GM19372 (cell line): ENCODE measurements around the gene SHC3.

ENCODE experiments used
- ATAC-seq: cut with Tn5 transposase; IDR thresholded peaks from one replicate; pipeline ENCODE4 v1.9.1; 2021; ENCODE audit warnings: mild to moderate bottlenecking, low read depth, moderate library complexity; ENCODE audit not compliant: unreplicated experiment

The SHC3 gene

GRCh38 chr9:89065921-89066320 lies 112.7 kb downstream of the SHC3 start:
- ATAC-seq, result no peak

GRCh38 chr9:89060790-89061189 lies 117.8 kb downstream of the SHC3 start:
- no peak for ATAC-seq

GRCh38 chr9:89059925-89060506 lies 118.6 kb downstream of the SHC3 start:
- no peak for ATAC-seq

- no peak for ATAC-seq
Observed at GRCh38 chr9:89058906-89059305, 119.7 kb downstream of the SHC3 start.

GRCh38 chr9:89054865-89055495 lies 123.6 kb downstream of the SHC3 start:
- ATAC-seq, result no peak

- no peak for ATAC-seq
Observed at GRCh38 chr9:89053301-89053700, 125.3 kb downstream of the SHC3 start.

GRCh38 chr9:89052470-89053097 lies 126.0 kb downstream of the SHC3 start:
- no peak for ATAC-seq

GRCh38 chr9:89051421-89052025 lies 127.1 kb downstream of the SHC3 start:
- ATAC-seq, result no peak

GRCh38 chr9:89049646-89050045 lies 129.0 kb downstream of the SHC3 start:
- ATAC-seq, result no peak

GRCh38 chr9:89048616-89049015 lies 130.0 kb downstream of the SHC3 start:
- ATAC-seq, result no peak

GRCh38 chr9:89047667-89048066 lies 131.0 kb downstream of the SHC3 start:
- no peak for ATAC-seq

GRCh38 chr9:89046832-89047231 lies 131.8 kb downstream of the SHC3 start:
- no peak for ATAC-seq

- ATAC-seq, result no peak
Observed at GRCh38 chr9:89044881-89045280, 133.7 kb downstream of the SHC3 start.

GRCh38 chr9:89044104-89044503 lies 134.5 kb downstream of the SHC3 start:
- no peak for ATAC-seq

- no peak for ATAC-seq
Observed at GRCh38 chr9:89042984-89043383, 135.6 kb downstream of the SHC3 start.

- no peak for ATAC-seq
Observed at GRCh38 chr9:89039664-89040063, 139.0 kb downstream of the SHC3 start.

GRCh38 chr9:89039104-89039465 lies 139.5 kb downstream of the SHC3 start:
- no peak for ATAC-seq

GRCh38 chr9:89038382-89039103 lies 140.1 kb downstream of the SHC3 start:
- ATAC-seq, result no peak

GRCh38 chr9:89037891-89038290 lies 140.7 kb downstream of the SHC3 start:
- no peak for ATAC-seq

- no peak for ATAC-seq
Observed at GRCh38 chr9:89037346-89037745, 141.3 kb downstream of the SHC3 start.

- no peak for ATAC-seq
Observed at GRCh38 chr9:89036891-89037290, 141.7 kb downstream of the SHC3 start.
